Transverse colon (tissue), 4 donors: Measurements from ENCODE around the gene SRGAP1. TPM values are rescaled to one million over a fixed set of nuclear protein-coding genes. Genes with fewer than 3 reads are reported as not detected.

ENCODE experiments used
- DNase-seq: peaks from one replicate; pipeline ENCODE4 v3.0.0-alpha.2; 2019
- H3K27ac ChIP-seq, 4 donors: fragments of 200-600 bp; sonication (generic); 2 replicates each; pipeline ENCODE4 v1.5.1; 2016 to 2018; ENCODE audit warnings: inconsistent platforms in 4 of 4
- H3K27me3 ChIP-seq: fragments of 200-600 bp; sonication (generic); 2 replicates; pipeline ENCODE4 v1.5.1; 2017; ENCODE audit warnings: inconsistent platforms
- H3K36me3 ChIP-seq, 4 donors: fragments of 200-600 bp; sonication (generic); 2 replicates each; pipeline ENCODE4 v1.5.1; 2017 to 2019; ENCODE audit warnings: inconsistent platforms in 4 of 4
- H3K4me1 ChIP-seq, 4 donors: fragments of 200-600 bp; sonication (generic); 2 replicates each; pipeline ENCODE4 v1.5.1; 2017 to 2020; ENCODE audit warnings: inconsistent platforms in 4 of 4
- H3K4me3 ChIP-seq, 4 donors: fragments of 200-600 bp; sonication (generic); 1 replicate in 1 of 4; 2 replicates in 3 of 4; pipeline versions ENCODE4 v1.5.1 to v1.6.1; 2017 to 2019; ENCODE audit warnings: inconsistent platforms in 4 of 4
- H3K9me3 ChIP-seq, 2 donors: fragments of 200-600 bp; sonication (generic); 2 replicates each; pipeline ENCODE4 v1.5.1; 2017 to 2019; ENCODE audit warnings: inconsistent platforms in 2 of 2
- CTCF ChIP-seq, 5 experiments: fragments of 200-600 bp in 3 of 5; fragments of 450-650 bp in 2 of 5; sonication (generic) in 3 of 5; IDR thresholded peaks; 1 replicate in 2 of 5; 2 replicates in 3 of 5; pipeline ENCODE4 v1.5.1; 2016 to 2017; ENCODE audit warnings: antibody characterized with exemption in 5 of 5, inconsistent platforms in 3 of 5, mild to moderate bottlenecking in 2 of 5, moderate library complexity in 1 of 5
- EP300 ChIP-seq: sonication (generic); formaldehyde crosslinking; IDR thresholded peaks from one replicate; pipeline ENCODE4 v1.6.1; 2017; ENCODE audit warnings: antibody characterized with exemption, low read depth
- POLR2A ChIP-seq: fragments of 450-650 bp; IDR thresholded peaks from one replicate; pipeline ENCODE4 v1.6.1; 2016; ENCODE audit warnings: antibody characterized with exemption, mild to moderate bottlenecking, moderate library complexity
- POLR2AphosphoS5 ChIP-seq, 3 donors: sonication (generic); formaldehyde crosslinking; IDR thresholded peaks; one replicate each; pipeline ENCODE4 v1.6.1; 2016; ENCODE audit warnings: antibody characterized with exemption in 3 of 3
- WGBS, 2 donors: methylation state at CpG; one replicate each; pipeline ENCODE4 v1.1.5; 2018; ENCODE audit warnings: low coverage in 1 of 2; 5-methylcytosine and 5-hydroxymethylcytosine counted together
- in situ Hi-C, 4 donors: fragments of 200-750 bp; cut with MboI; loops; one replicate each; pipeline versions ENCODE4 v1.15.0 to v1.15.1; 2017; ENCODE audit warnings: low sequenced_read_pairs in 3 of 4, low pct_ligation_motif_present in 1 of 4, low pct_unique_long_range_greater_than_20kb in 1 of 4
- intact Hi-C: fragments of 100-400 bp; cut with DNase I; formaldehyde crosslinking; loops from one replicate; pipeline ENCODE4 v1.15.1; 2023; ENCODE audit warnings: low total_unique reads
- total RNA-seq, 4 donors: library from RNA; depleted of rRNA; stranded (reverse); fragments of >200 nt; gene quantifications; one replicate each; pipeline ENCODE4 v1.1.0, GENCODE V29; 2016

SRGAP1 gene
- total RNA-seq, 4 donors from 2014 or later, result 16.0 to 720 (median 51.4) TPM

DNA sequence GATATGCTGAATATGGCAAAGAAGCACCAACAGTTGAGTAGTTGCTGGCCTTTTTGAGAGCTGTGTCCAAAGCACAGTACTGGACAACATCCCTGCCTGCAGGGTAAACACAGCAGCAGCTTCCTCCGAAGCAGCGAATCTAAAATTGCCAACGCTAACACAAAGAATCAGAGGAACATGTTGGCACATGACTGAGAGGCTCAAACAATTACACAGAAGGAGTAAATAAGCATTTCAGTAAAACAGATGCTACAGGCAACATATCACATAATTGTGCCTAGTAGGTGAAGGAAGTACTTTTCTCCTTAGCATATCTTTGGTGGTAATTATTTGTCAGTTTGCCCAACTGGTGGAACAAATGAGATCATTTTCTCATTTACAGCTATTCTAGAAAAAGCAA is 325.5 kb downstream of the SRGAP1 start:
- 82 to 100% methylated on average over 3 of the region's 3 CpGs for WGBS, 2 donors
- DNase-seq, result no peak
- H3K27me3 ChIP-seq, result no peaks in the 10 kb centered on the region
- intact Hi-C loops (no loop called here), in situ Hi-C loops (loop anchor here in 1 of 4 donors (10.0 kb wide), 1 partner anchor 325 kb away; the partner anchor contains the start of gene SRGAP1)
- H3K4me3 ChIP-seq, result no peak overlapping the region
- H3K36me3 ChIP-seq, result no peaks in the 10 kb centered on the region
- no peaks in the 10 kb centered on the region for H3K9me3 ChIP-seq
- no peaks in the 10 kb centered on the region for H3K4me1 ChIP-seq
- TF ChIP-seq POLR2A, result no peak
- TF ChIP-seq EP300, result no peak
- TF ChIP-seq CTCF (IDR thresholded peaks at IDR 0.05), result no peak
- no peak for TF ChIP-seq POLR2AphosphoS5 (IDR thresholded peaks at IDR 0.05)
- H3K27ac ChIP-seq, result no peak overlapping the region

DNA sequence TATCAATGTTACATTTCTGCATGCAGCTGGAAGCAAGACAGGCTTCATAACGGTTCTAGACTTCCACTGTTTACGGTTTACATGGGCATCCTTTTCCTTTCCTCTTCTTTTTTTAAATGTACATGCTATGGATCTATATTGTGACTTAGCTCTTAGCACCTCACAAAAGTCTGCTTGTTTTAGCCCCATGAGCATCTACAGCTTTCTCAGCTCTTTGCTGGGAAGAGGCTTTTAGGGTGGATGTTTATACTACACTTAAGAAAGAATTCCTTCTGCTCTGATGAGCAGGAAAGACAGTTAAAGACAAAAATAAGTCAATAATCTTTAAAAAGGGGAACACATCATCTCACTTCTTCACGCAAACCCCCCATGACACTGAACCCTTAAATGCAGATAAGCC is 326.2 kb downstream of the SRGAP1 start:
- intact Hi-C loops (no loop called here), in situ Hi-C loops (loop anchor here in 1 of 4 donors (10.0 kb wide), 1 partner anchor 326 kb away; the partner anchor contains the start of gene SRGAP1)
- Histone ChIP-seq H3K36me3 (no peaks in the 10 kb centered on the region), H3K9me3 (no peaks in the 10 kb centered on the region), H3K4me3 (no peak overlapping the region), H3K27me3 (no peaks in the 10 kb centered on the region), H3K27ac (no peak overlapping the region), H3K4me1 (no peaks in the 10 kb centered on the region)
- no peak for DNase-seq
- WGBS, 2 donors, result 62 to 66% methylated on average over 1 to 3 of the region's 3 CpGs
- TF ChIP-seq EP300 (no peak), CTCF (IDR thresholded peaks at IDR 0.05) (no peak)

GRCh38 chr12:64171715-64172114 is 327.2 kb downstream of the SRGAP1 start:
- 82 to 84% methylated on average over 1 of the region's 1 CpG for WGBS, 2 donors
- intact Hi-C loops (no loop called here), in situ Hi-C loops (loop anchor here in 1 of 4 donors (10.0 kb wide), 1 partner anchor 327 kb away; the partner anchor contains the start of gene SRGAP1)
- no peak for TF ChIP-seq CTCF (IDR thresholded peaks at IDR 0.05)
- no peak for TF ChIP-seq EP300
- no peak for TF ChIP-seq POLR2AphosphoS5 (IDR thresholded peaks at IDR 0.05)
- no peak for TF ChIP-seq POLR2A
- Histone ChIP-seq H3K9me3 (no peaks in the 10 kb centered on the region), H3K27me3 (no peaks in the 10 kb centered on the region), H3K4me3 (no peak overlapping the region), H3K27ac (no peak overlapping the region), H3K36me3 (no peaks in the 10 kb centered on the region), H3K4me1 (no peaks in the 10 kb centered on the region)
- DNase-seq, result no peak

GRCh38 chr12:64172143-64172970 is 327.9 kb downstream of the SRGAP1 start:
- TF ChIP-seq EP300 (no peak), POLR2A (no peak), POLR2AphosphoS5 (IDR thresholded peaks at IDR 0.05) (no peak), CTCF (IDR thresholded peaks at IDR 0.05) (no peak)
- in situ Hi-C loops (loop anchor here in 1 of 4 donors (10.0 kb wide), 1 partner anchor 328 kb away; the partner anchor contains the start of gene SRGAP1), intact Hi-C loops (no loop called here)
- Histone ChIP-seq H3K27me3 (no peaks in the 10 kb centered on the region), H3K4me1 (no peaks in the 10 kb centered on the region), H3K27ac (no peak overlapping the region), H3K4me3 (no peak overlapping the region), H3K9me3 (no peaks in the 10 kb centered on the region), H3K36me3 (no peaks in the 10 kb centered on the region)
- WGBS, 2 donors, result 57 to 74% methylated on average over 1 of the region's 1 CpG
- no peak for DNase-seq
